Bronchial epithelial cell (primary cell): ENCODE results near the gene ZNF423. TPM values are rescaled to one million over a fixed set of nuclear protein-coding genes. Genes with fewer than 3 reads are reported as not detected.

Experiments
- DNase-seq: peaks from one replicate; pipeline ENCODE4 v3.0.0-alpha.2; 2010; ENCODE audit warnings: low read depth
- FAIRE-seq: peaks from 2 replicates; lab custom pipeline; 2011; peaks lifted over from hg19 to GRCh38; lab: Jason Lieb, UNC
- H3K27me3 ChIP-seq: 2 replicates; pipeline ENCODE4 v1.5.1; 2011; ENCODE audit warnings: low read length; ENCODE audit not compliant: control insufficient read depth, insufficient read depth
- H3K36me3 ChIP-seq: 2 replicates; pipeline ENCODE4 v1.5.1; 2011; ENCODE audit warnings: low read length; ENCODE audit not compliant: control insufficient read depth, insufficient read depth
- H3K4me3 ChIP-seq: 2 replicates; pipeline ENCODE4 v1.5.1; 2011; ENCODE audit warnings: mild to moderate bottlenecking, low read depth, low read length, control low read depth
- CTCF ChIP-seq: IDR thresholded peaks from 2 replicates; pipeline ENCODE4 v1.5.1; 2011; ENCODE audit warnings: mild to moderate bottlenecking, moderate library complexity, low read length, control low read depth, inconsistent platforms; ENCODE audit not compliant: insufficient read depth, severe bottlenecking
- total RNA-seq: library from RNA; depleted of rRNA; stranded (reverse); fragments of >200 nt; gene quantifications from 2 replicates; pipeline ENCODE4 v1.2.1, GENCODE V29; 2014

ZNF423 gene
- total RNA-seq, 1 donor from 2014 or later: under 0.01 TPM

GRCh38 chr16:49464093-49464492, 391.8 kb downstream of the ZNF423 start:
- H3K4me3 ChIP-seq: no peak overlapping the region
- H3K36me3 ChIP-seq: no peaks in the 10 kb centered on the region
- DNase-seq (no peak), FAIRE-seq (no peak)
- no peak for TF ChIP-seq CTCF
- H3K27me3 ChIP-seq: no peaks in the 10 kb centered on the region

- TF ChIP-seq CTCF: no peak
- FAIRE-seq (no peak), DNase-seq (no peak)
- H3K4me3 ChIP-seq: no peak overlapping the region
- H3K36me3 ChIP-seq: no peaks in the 10 kb centered on the region
- no peaks in the 10 kb centered on the region for H3K27me3 ChIP-seq
These were observed 392.4 kb downstream of the ZNF423 start for GRCh38 chr16:49463529-49463928.

- no peak for FAIRE-seq
- Histone ChIP-seq H3K36me3 (no peaks in the 10 kb centered on the region), H3K27me3 (no peaks in the 10 kb centered on the region), H3K4me3 (no peak overlapping the region)
- no peak for DNase-seq
- TF ChIP-seq CTCF: no peak
These were observed 392.9 kb downstream of the ZNF423 start for GRCh38 chr16:49462989-49463371.

- H3K4me3 ChIP-seq: no peak overlapping the region
- H3K27me3 ChIP-seq: no peaks in the 10 kb centered on the region
- no peak for DNase-seq
- H3K36me3 ChIP-seq: no peaks in the 10 kb centered on the region
- no peak for FAIRE-seq
- TF ChIP-seq CTCF: no peak
These were observed 393.4 kb downstream of the ZNF423 start for GRCh38 chr16:49462362-49462988.

- no peak for TF ChIP-seq CTCF
- DNase-seq: no peak
- FAIRE-seq: no peak
- H3K4me3 ChIP-seq: no peak overlapping the region
- no peaks in the 10 kb centered on the region for H3K36me3 ChIP-seq
- no peaks in the 10 kb centered on the region for H3K27me3 ChIP-seq
These were observed 394.4 kb downstream of the ZNF423 start for GRCh38 chr16:49461517-49461951.
